GM21526 (cell line): ENCODE measurements around the gene GRK5.
"Not testable (repeated sequence)": the region's sequence is repeated elsewhere in the genome, so short reads cannot be mapped to it uniquely, and the experiment has no call there.

Source experiments
- ATAC-seq: cut with Tn5 transposase; IDR thresholded peaks from one replicate; pipeline ENCODE4 v1.9.1; 2021; ENCODE audit warnings: moderate library complexity; ENCODE audit not compliant: unreplicated experiment, low FRiP score

The GRK5 gene

GRCh38 chr10:119246862-119247549 lies 39.6 kb downstream of the GRK5 start:
- ATAC-seq = no peak

- ATAC-seq = no peak
Observed at GRCh38 chr10:119247550-119247894, 40.2 kb downstream of the GRK5 start.

- no peak for ATAC-seq
Observed at GRCh38 chr10:119248184-119248583, 40.8 kb downstream of the GRK5 start.

DNA sequence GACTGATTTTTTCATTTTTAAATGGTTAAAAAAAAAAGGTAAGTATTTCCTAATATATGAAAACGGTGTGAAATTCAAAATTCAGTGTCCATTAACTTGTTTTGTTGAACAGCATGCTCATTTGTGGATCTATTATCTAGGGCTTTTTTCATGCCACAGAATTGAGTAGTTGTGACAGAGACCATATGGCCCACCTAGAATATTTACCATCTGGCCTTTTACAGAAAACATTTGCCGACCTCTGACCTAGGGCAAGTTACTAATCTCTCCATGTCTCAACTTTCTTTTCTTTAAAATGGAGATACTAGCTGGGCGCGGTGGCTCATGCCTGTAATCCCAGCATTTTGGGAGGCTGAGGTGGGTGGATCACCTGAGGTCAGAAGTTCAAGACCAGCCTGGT lies 41.3 kb downstream of the GRK5 start:
- ATAC-seq = no peak

- ATAC-seq = no peak
Observed at GRCh38 chr10:119250641-119251314, 43.4 kb downstream of the GRK5 start.

DNA sequence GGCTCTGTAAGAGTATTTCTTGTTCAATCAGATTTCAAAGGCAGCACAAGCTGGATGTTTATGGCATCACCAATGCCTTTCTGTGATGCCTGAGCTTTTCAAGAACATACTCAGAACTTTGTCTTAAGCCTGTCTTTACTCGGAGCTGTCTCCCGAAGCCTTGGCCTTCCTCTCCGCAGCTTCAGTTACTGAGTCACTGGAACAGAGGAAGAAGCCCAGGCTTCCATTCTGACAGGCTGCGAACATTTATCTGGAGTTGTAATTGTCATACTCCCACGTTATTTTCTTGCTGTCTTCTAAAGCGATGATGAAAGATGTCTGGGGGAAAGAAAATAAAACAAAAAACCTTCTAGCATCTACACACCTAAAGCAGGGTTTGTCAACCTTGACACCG lies 43.9 kb downstream of the GRK5 start:
- ATAC-seq = no peak

DNA sequence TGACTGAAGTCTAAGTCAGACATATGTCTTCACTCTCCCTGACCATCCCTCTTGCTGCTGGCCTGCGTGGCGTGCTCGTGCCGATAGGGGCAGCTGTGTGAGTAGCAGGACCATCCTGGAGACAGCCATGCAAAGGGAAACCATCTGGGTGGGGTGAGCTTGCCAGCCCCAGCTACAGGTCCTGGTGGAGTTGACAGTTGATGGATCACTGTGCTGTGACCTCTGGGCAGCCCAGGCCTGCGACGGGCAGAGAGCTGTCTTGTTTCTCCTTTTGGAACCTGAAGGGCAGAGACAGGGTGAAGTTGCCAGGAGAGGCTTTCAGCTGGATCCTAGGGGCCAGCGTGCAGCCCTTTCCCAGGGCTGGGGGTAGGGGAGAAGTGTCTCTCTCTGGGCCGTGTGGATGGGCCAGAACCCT lies 44.7 kb downstream of the GRK5 start:
- ATAC-seq = no peak

- no peak for ATAC-seq
Observed at GRCh38 chr10:119252470-119253151, 45.2 kb downstream of the GRK5 start.

GRCh38 chr10:119253433-119254174 lies 46.2 kb downstream of the GRK5 start:
- no peak for ATAC-seq

DNA sequence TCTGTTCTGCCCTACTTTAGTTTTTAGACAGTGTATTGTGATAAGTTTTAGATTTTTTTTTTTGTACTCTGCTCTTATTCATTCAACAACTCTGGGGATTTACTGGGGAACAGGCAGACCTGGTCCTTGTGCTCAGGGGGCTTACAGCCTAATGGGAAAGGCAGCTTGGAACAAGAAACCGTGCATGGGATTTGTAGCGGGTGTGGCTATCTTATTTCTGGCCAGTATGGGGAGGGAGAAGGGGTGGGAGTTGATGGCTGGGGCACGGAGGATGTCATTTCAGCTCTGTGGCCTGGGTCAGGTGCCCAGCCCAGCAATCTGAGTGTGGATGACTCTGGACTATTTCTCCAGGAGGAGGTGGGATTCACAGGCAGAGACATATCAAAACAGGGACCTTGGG lies 47.0 kb downstream of the GRK5 start:
- no peak for ATAC-seq

GRCh38 chr10:119256030-119256429 lies 48.7 kb downstream of the GRK5 start:
- ATAC-seq = no peak

- no peak for ATAC-seq
Observed at GRCh38 chr10:119256897-119257296, 49.5 kb downstream of the GRK5 start.

GRCh38 chr10:119257899-119258419 lies 50.6 kb downstream of the GRK5 start:
- ATAC-seq = no peak

GRCh38 chr10:119259345-119259744 lies 52.0 kb downstream of the GRK5 start:
- no peak for ATAC-seq

- ATAC-seq = not testable (repeated sequence)
Observed at GRCh38 chr10:119261016-119261415, 53.6 kb downstream of the GRK5 start.

DNA sequence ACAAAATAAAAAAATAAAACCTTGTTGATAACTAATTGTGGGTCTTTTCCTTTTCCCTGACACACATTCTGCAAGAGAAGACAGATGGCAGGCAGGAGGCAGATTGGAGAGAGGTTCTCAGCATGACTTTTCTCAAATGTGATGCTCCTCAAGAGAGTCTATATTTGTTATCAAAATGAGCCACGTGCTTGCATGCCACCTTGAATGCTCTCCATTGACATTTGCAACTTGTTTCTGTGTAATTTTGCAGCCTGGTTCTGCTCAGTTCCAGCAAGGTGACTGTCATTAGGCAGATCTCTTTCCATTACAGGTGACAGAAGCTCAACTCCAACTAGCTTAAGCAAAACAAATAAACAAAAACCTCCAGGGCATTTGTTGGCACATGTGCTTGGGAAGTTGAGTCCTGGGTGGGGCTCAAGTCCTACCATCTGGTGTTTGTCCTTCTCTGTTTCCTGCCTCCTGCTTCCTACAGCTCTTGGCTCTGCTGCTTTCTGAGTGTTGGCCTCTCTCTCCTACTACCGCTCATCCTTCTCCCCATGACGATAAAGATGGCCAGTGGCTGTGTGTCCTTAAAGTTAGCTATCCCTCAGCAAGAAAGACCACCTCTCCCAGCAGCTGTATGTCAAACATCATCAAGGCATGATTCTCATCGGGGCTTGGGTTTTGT lies 56.7 kb downstream of the GRK5 start:
- no peak for ATAC-seq

- ATAC-seq = no peak
Observed at GRCh38 chr10:119265691-119266090, 58.3 kb downstream of the GRK5 start.

DNA sequence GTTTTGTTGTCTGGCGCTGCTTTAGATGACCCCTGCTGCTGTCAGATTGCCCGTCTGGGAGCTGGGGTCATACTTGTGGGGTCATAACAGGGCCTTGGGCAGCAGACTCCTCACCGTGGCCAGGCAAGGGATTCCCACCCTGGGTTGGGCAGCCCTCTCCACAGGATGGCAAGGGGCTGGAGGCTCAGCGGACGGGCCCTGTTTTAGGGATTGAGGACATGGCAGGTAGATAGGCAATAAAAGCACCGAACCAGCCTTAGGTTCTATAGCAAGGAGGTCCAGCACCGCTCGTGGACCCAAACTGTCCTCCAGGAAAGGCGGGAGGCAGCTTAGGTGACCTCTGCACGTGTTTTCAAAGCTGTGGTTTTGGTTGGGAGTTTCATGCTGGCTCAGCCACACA lies 60.0 kb downstream of the GRK5 start:
- no peak for ATAC-seq

- no peak for ATAC-seq
Observed at GRCh38 chr10:119268428-119268827, 61.1 kb downstream of the GRK5 start.

- peak; percentile 76 for ATAC-seq
Observed at GRCh38 chr10:119268871-119269506, 61.6 kb downstream of the GRK5 start.
